H1 (cell line): ENCODE data around the gene KLHDC7B. TPM values are rescaled to one million over a fixed set of nuclear protein-coding genes. Genes with fewer than 3 reads are reported as not detected.

Experiments used
- CTCF ChIA-PET: fragments of 300-600 bp; sonication (Branson Sonifier 250); formaldehyde crosslinking; loops from one replicate; lab custom pipeline; 2021; ENCODE audit not compliant: partially characterized antibody; lab: Charles Lee
- POLR2A ChIA-PET: fragments of 300-600 bp; sonication (Branson Sonifier 250); formaldehyde crosslinking; loops from one replicate; lab custom pipeline; 2021; ENCODE audit warnings: inconsistent platforms; ENCODE audit not compliant: partially characterized antibody; lab: Charles Lee
- DNase-seq, 2 experiments: peaks; one replicate each; pipeline versions ENCODE4 v3.0.0 to v3.0.0-alpha.2; 2010 to 2022; ENCODE audit warnings: low spot score in 2 of 2, low read depth in 1 of 2, mixed read lengths in 1 of 2
- FAIRE-seq: peaks from 2 replicates; lab custom pipeline; 2011; peaks lifted over from hg19 to GRCh38; lab: Jason Lieb, UNC
- H2AFZ ChIP-seq: 2 replicates; pipeline ENCODE4 v1.8.1; 2012; ENCODE audit warnings: low read length, inconsistent platforms
- H2AK5ac ChIP-seq: 2 replicates; pipeline ENCODE4 v1.6.1; 2013; ENCODE audit warnings: low read depth, low read length
- H2BK120ac ChIP-seq: replicated peaks from 2 replicates; pipeline ENCODE3; 2013; ENCODE audit warnings: low read depth, low read length, inconsistent platforms
- H2BK12ac ChIP-seq: 2 replicates; pipeline ENCODE4 v1.6.1; 2013; ENCODE audit warnings: low read depth, low read length
- H2BK15ac ChIP-seq: 2 replicates; pipeline ENCODE4 v1.6.1; 2013; ENCODE audit warnings: low read length
- H2BK20ac ChIP-seq: 2 replicates; pipeline ENCODE4 v1.6.1; 2013; ENCODE audit warnings: low read length
- H2BK5ac ChIP-seq: 2 replicates; pipeline ENCODE4 v1.6.1; 2013; ENCODE audit warnings: low read depth, low read length
- H3K14ac ChIP-seq: 2 replicates; pipeline ENCODE4 v1.6.1; 2013; ENCODE audit warnings: inconsistent platforms; ENCODE audit not compliant: insufficient read length
- H3K18ac ChIP-seq: 2 replicates; pipeline ENCODE4 v1.6.1; 2013; ENCODE audit warnings: low read length; ENCODE audit errors: extremely low read depth
- H3K23ac ChIP-seq: 2 replicates; pipeline ENCODE4 v1.6.1; 2013; ENCODE audit warnings: inconsistent platforms; ENCODE audit not compliant: insufficient read length
- H3K23me2 ChIP-seq: 2 replicates; pipeline ENCODE4 v1.6.1; 2013; ENCODE audit warnings: low read depth, low read length
- H3K27ac ChIP-seq: 2 replicates; pipeline ENCODE4 v1.6.1; 2011; ENCODE audit warnings: low read depth, low read length, inconsistent platforms
- H3K27me3 ChIP-seq, 4 experiments: replicated peaks in 1 of 4; 1 replicate in 1 of 4; 2 replicates in 3 of 4; pipeline versions ENCODE4 v1.6.1 to v1.8.1; 2011 to 2013; ENCODE audit warnings: low read length in 3 of 4, mild to moderate bottlenecking in 3 of 4, inconsistent platforms in 2 of 4, mixed read lengths in 2 of 4, moderate library complexity in 1 of 4; ENCODE audit not compliant: control insufficient read depth in 3 of 4, insufficient read depth in 3 of 4; ENCODE audit errors: extremely low read depth in 1 of 4
- H3K36me3 ChIP-seq, 4 experiments: 2 replicates each; pipeline versions ENCODE4 v1.6.1 to v1.8.1; 2011 to 2013; ENCODE audit warnings: mild to moderate bottlenecking in 4 of 4, low read length in 3 of 4, moderate library complexity in 2 of 4, control low read depth in 1 of 4, inconsistent platforms in 1 of 4; ENCODE audit not compliant: insufficient read depth in 4 of 4, control insufficient read depth in 2 of 4
- H3K4ac ChIP-seq: replicated peaks from 2 replicates; pipeline ENCODE3; 2013; ENCODE audit warnings: low read length, low read depth, mixed read lengths, inconsistent platforms; ENCODE audit not compliant: insufficient read length
- H3K4me1 ChIP-seq, 4 experiments: replicated peaks in 1 of 4; 1 replicate in 1 of 4; 2 replicates in 3 of 4; pipeline versions ENCODE4 v1.6.1 to v1.8.1; 2011 to 2013; ENCODE audit warnings: low read length in 3 of 4, inconsistent platforms in 2 of 4, mixed read lengths in 1 of 4; ENCODE audit not compliant: insufficient read depth in 4 of 4, control insufficient read depth in 3 of 4
- H3K4me2 ChIP-seq, 2 experiments: 2 replicates each; pipeline versions ENCODE4 v1.6.1 to v1.8.1; 2011 to 2013; ENCODE audit warnings: low read depth in 2 of 2, low read length in 2 of 2, control low read depth in 1 of 2, inconsistent platforms in 1 of 2, mild to moderate bottlenecking in 1 of 2; ENCODE audit not compliant: insufficient read depth in 1 of 2
- H3K4me3 ChIP-seq, 4 experiments: fragments of 200-600, 300-600 bp in 1 of 4; sonication (generic), shearing (Covaris generic), sonication (Bioruptor Twin) in 1 of 4; 2 replicates each; pipeline versions ENCODE4 v1.5.1 to v1.8.1; 2011 to 2016; ENCODE audit warnings: low read length in 4 of 4, low read depth in 3 of 4, control low read depth in 2 of 4, inconsistent platforms in 2 of 4, mild to moderate bottlenecking in 2 of 4, mixed read lengths in 1 of 4, moderate library complexity in 1 of 4; ENCODE audit not compliant: insufficient read depth in 2 of 4; ENCODE audit errors: extremely low read depth in 1 of 4
- H3K56ac ChIP-seq: replicated peaks from 2 replicates; pipeline ENCODE3; 2013; ENCODE audit warnings: low read depth, mild to moderate bottlenecking, mixed read lengths, low read length, inconsistent platforms; ENCODE audit not compliant: insufficient read length
- H3K79me1 ChIP-seq: 2 replicates; pipeline ENCODE4 v1.6.1; 2013; ENCODE audit warnings: low read depth, low read length, control low read depth
- H3K79me2 ChIP-seq, 2 experiments: 2 replicates each; pipeline versions ENCODE4 v1.6.1 to v1.8.1; 2012 to 2013; ENCODE audit warnings: low read length in 2 of 2, mild to moderate bottlenecking in 2 of 2, inconsistent platforms in 1 of 2; ENCODE audit not compliant: insufficient read depth in 2 of 2, control insufficient read depth in 1 of 2
- H3K9ac ChIP-seq, 4 experiments: replicated peaks in 1 of 4; 1 replicate in 1 of 4; 2 replicates in 3 of 4; pipeline versions ENCODE4 v1.6.1 to v1.8.1; 2011 to 2013; ENCODE audit warnings: low read depth in 3 of 4, low read length in 3 of 4, control low read depth in 2 of 4, mild to moderate bottlenecking in 2 of 4, moderate library complexity in 2 of 4, inconsistent platforms in 1 of 4; ENCODE audit errors: extremely low read depth in 1 of 4
- H3K9me3 ChIP-seq, 2 experiments: 2 replicates each; pipeline versions ENCODE4 v1.6.1 to v1.8.1; 2012 to 2013; ENCODE audit warnings: mild to moderate bottlenecking in 2 of 2, moderate library complexity in 2 of 2, control low read depth in 1 of 2, inconsistent platforms in 1 of 2, low read depth in 1 of 2, low read length in 1 of 2, mixed read lengths in 1 of 2; ENCODE audit not compliant: insufficient read depth in 2 of 2
- H4K20me1 ChIP-seq, 2 experiments: replicated peaks in 1 of 2; 2 replicates each; pipeline versions ENCODE3 to v1.8.1; 2011 to 2013; ENCODE audit warnings: inconsistent platforms in 2 of 2, low read length in 2 of 2, mild to moderate bottlenecking in 1 of 2; ENCODE audit not compliant: insufficient read depth in 2 of 2, control insufficient read depth in 1 of 2
- H4K5ac ChIP-seq: 2 replicates; pipeline ENCODE4 v1.6.1; 2013; ENCODE audit warnings: low read length, low read depth, mixed read lengths, inconsistent platforms; ENCODE audit not compliant: insufficient read length
- H4K8ac ChIP-seq: 2 replicates; pipeline ENCODE4 v1.8.0; 2013; ENCODE audit warnings: mild to moderate bottlenecking, moderate library complexity, low read length, inconsistent platforms; ENCODE audit not compliant: insufficient read depth; ENCODE audit errors: extremely low read depth
- H4K91ac ChIP-seq: replicated peaks from 2 replicates; pipeline ENCODE3; 2013; ENCODE audit warnings: low read length, mixed read lengths, inconsistent platforms; ENCODE audit not compliant: insufficient read length
- ASH2L ChIP-seq: fragments of 200-600, 300-600 bp; sonication (generic); IDR thresholded peaks from one replicate; pipeline ENCODE4 v1.7.1; 2017; ENCODE audit warnings: low read length
- CTCF ChIP-seq, 3 experiments: IDR thresholded peaks; 1 replicate in 2 of 3; 2 replicates in 1 of 3; pipeline versions ENCODE4 v1.5.1 to v1.6.1; 2011; ENCODE audit warnings: low read length in 3 of 3, mild to moderate bottlenecking in 3 of 3, inconsistent platforms in 2 of 3, low read depth in 1 of 3, moderate library complexity in 1 of 3; ENCODE audit not compliant: insufficient read depth in 1 of 3; ENCODE audit errors: control extremely low read depth in 1 of 3
- E2F6 ChIP-seq: IDR thresholded peaks from 2 replicates; pipeline ENCODE4 v1.6.1; 2012; ENCODE audit warnings: inconsistent platforms
- HDAC2 ChIP-seq, 2 experiments: fragments of 300-600 bp in 1 of 2; sonication (generic) in 1 of 2; IDR thresholded peaks; 2 replicates each; pipeline ENCODE4 v1.6.1; 2011 to 2012; ENCODE audit warnings: low read depth in 2 of 2, low read length in 2 of 2, mild to moderate bottlenecking in 2 of 2, moderate library complexity in 2 of 2, borderline replicate concordance in 1 of 2, inconsistent platforms in 1 of 2
- KDM5A ChIP-seq: fragments of 200-600 bp; IDR thresholded peaks from 2 replicates; pipeline ENCODE4 v1.7.1; 2012; ENCODE audit warnings: mild to moderate bottlenecking, low read length, inconsistent platforms, mixed read lengths
- MAX ChIP-seq: IDR thresholded peaks from 2 replicates; pipeline ENCODE4 v1.6.1; 2012; ENCODE audit warnings: inconsistent platforms
- RAD21 ChIP-seq, 2 experiments: IDR thresholded peaks in 1 of 2; conservative IDR thresholded peaks in 1 of 2; 2 replicates each; pipeline ENCODE4 v1.6.1; 2011; ENCODE audit warnings: low read depth in 2 of 2, low read length in 2 of 2, improper control_type of control experiment in 1 of 2, inconsistent platforms in 1 of 2, mild to moderate bottlenecking in 1 of 2, moderate library complexity in 1 of 2
- RBBP5 ChIP-seq: IDR thresholded peaks from 2 replicates; pipeline ENCODE4 v1.7.1; 2012; ENCODE audit warnings: low read depth, mild to moderate bottlenecking, inconsistent platforms, low read length, moderate library complexity, borderline replicate concordance
- RXRA ChIP-seq: IDR thresholded peaks from 2 replicates; pipeline ENCODE4 v1.6.1; 2011; ENCODE audit warnings: low read depth, mild to moderate bottlenecking, low read length, moderate library complexity; ENCODE audit not compliant: insufficient read depth
- WGBS, 2 experiments: shearing (Covaris generic) in 1 of 2; methylation state at CpG; one replicate each; pipeline versions ENCODE4 v1.1.6 to v1.1.7; 2013 to 2015; ENCODE audit warnings: low lambda C conversion rate in 2 of 2, mixed read lengths in 2 of 2, inconsistent platforms in 1 of 2, low coverage in 1 of 2, missing lambda C conversion rate in 1 of 2; ENCODE audit not compliant: insufficient replicate concordance in 2 of 2, insufficient coverage in 1 of 2, insufficient read length in 1 of 2; ENCODE audit errors: extremely low coverage in 1 of 2, missing lambda C conversion rate in 1 of 2; 5-methylcytosine and 5-hydroxymethylcytosine counted together
- polyA plus RNA-seq, 7 experiments: library from polyadenylated mRNA; depleted of rRNA in 3 of 7; stranded (reverse) in 5 of 7; unstranded in 2 of 7; fragments of >200 nt in 5 of 7; fragments of 200-250 nt in 2 of 7; gene quantifications; 1 replicate in 5 of 7; 2 replicates in 1 of 7; 4 replicates in 1 of 7; pipeline versions ENCODE4 v1.2.1 to v1.2.3, GENCODE V29; 2011 to 2013; ENCODE audit warnings: missing spikeins in 2 of 7, mixed read lengths in 2 of 7
- total RNA-seq: library from RNA; stranded (reverse); fragmentation: NEBNext Ultra II Directional; extraction: Animal tissue kit (Norgen Biotek cat#: 25700); gene quantifications from 2 replicates; pipeline ENCODE4 v1.2.1, GENCODE V29; 2021

The KLHDC7B gene
- total and polyA plus RNA-seq, 2 of the 8 experiments (the other 6 are each of a cell fraction or from before 2014, with no cell fraction given) = not detected

GRCh38 chr22:50576070-50576469 lies 30.4 kb downstream of the KLHDC7B start:
- Histone ChIP-seq H3K9me3 (no peaks in the 10 kb centered on the region), H3K4me1 (no peaks in the 10 kb centered on the region), H3K4me2 (no peak overlapping the region), H3K27me3 (no peaks in the 10 kb centered on the region), H4K91ac (no peak overlapping the region), H3K9ac (no peak overlapping the region), H3K4me3 (no peak overlapping the region), H3K18ac (no peak overlapping the region), H4K20me1 (peaks cover 5 to 14% of the 10 kb centered on the region in 2 experiments), H4K8ac (no peak overlapping the region), H3K23ac (no peak overlapping the region), H2BK20ac (no peak overlapping the region), H3K4ac (no peak overlapping the region), H3K23me2 (no peaks in the 10 kb centered on the region), H2BK120ac (no peak overlapping the region), H2BK15ac (no peak overlapping the region), H4K5ac (no peak overlapping the region), H3K14ac (no peak overlapping the region), H3K79me1 (peaks cover under 1% of the 10 kb centered on the region; the same call in 1 of the 2 replicates), H3K56ac (no peak overlapping the region), H2BK5ac (no peak overlapping the region), H3K36me3 (peaks cover 6 to 22% (median 16%) of the 10 kb centered on the region in 4 experiments), H3K27ac (no peak overlapping the region), H3K79me2 (peaks cover 0 to 2% of the 10 kb centered on the region in 2 experiments; a peak in 1 of 4 replicates), H2BK12ac (no peak overlapping the region), H2AFZ (no peak overlapping the region), H2AK5ac (no peak overlapping the region)
- FAIRE-seq (no peak), DNase-seq (no peak)
- POLR2A ChIA-PET = interaction anchor here (1.3 to 5.4 kb wide), 3 partner anchors 11 to 131 kb away, joined by 3 to 37 read pairs (median 3); partner anchors contain the start of gene SYCE3
- CTCF ChIA-PET = interaction anchor here (0.6 to 8.1 kb wide), 20 partner anchors 12 to 126 kb away, joined by 3 to 84 read pairs (median 6); partner anchors contain the start of genes SCO2 and SYCE3
- WGBS, 2 experiments = 87% methylated on average over 5 of the region's 5 CpGs; no CpG with 5 or more reads in 1 of the 2 experiments
- TF ChIP-seq RBBP5 (no peak), RAD21 (IDR thresholded peaks at IDR 0.05 in 1 of 2, conservative IDR thresholded peaks at IDR 0.05 in 1 of 2; ENCODE audit: low read depth in 2 of 2, low read length in 2 of 2) (peak; percentile 75 to 79), E2F6 (no peak), KDM5A (no peak), RXRA (no peak), HDAC2 (IDR thresholded peaks at IDR 0.05; ENCODE audit: borderline replicate concordance in 1 of 2, low read depth in 2 of 2, low read length in 2 of 2) (no peak), CTCF (IDR thresholded peaks at IDR 0.05; ENCODE audit: control extremely low read depth in 1 of 3, insufficient read depth in 1 of 3, low read depth in 1 of 3, low read length in 3 of 3) (peak; percentile 40 to 93 (median 60)), ASH2L (no peak), MAX (0 out of 2 replicates have a peak, but pooled peaks have one; percentile 11)
